ENCODE data around the gene FOXP1.

GRCh38 chr3:71355037-71355436 lies 228.5 kb downstream of the FOXP1 start:
- TF ChIP-seq POLR2AphosphoS5 (IDR thresholded peaks at IDR 0.05; ENCODE audit: low read depth, low read length), result no peak
- TF ChIP-seq TAF1 (IDR thresholded peaks at IDR 0.05; ENCODE audit: borderline replicate concordance, insufficient read depth, low read length), result no peak
- no peak for TF ChIP-seq REST (IDR thresholded peaks at IDR 0.05; ENCODE audit: insufficient read depth in 1 of 2, low read depth in 2 of 2, low read length in 2 of 2)
- TF ChIP-seq FOXP2 (optimal IDR thresholded peaks at IDR 0.05; ENCODE audit: borderline replicate concordance, extremely low read depth, extremely low read length, insufficient read depth), result no peak
- no peak for TF ChIP-seq SIN3A (IDR thresholded peaks at IDR 0.05; ENCODE audit: borderline replicate concordance, insufficient read depth, low read length)
